OCI-M2 (cell line): ENCODE measurements around the gene DNAH11.
"Not testable (repeated sequence)": the region's sequence is repeated elsewhere in the genome, so short reads cannot be mapped to it uniquely, and the experiment has no call there.

Experiments
- DNase-seq: peaks from one replicate; lab custom pipeline; 2025; ENCODE audit not compliant: unreplicated experiment; lab: John Stamatoyannopoulos, UW

The DNAH11 gene

GRCh38 chr7:21704359-21704758, 161.5 kb downstream of the DNAH11 start:
- DNase-seq = no peak

- DNase-seq = no peak
These were observed 163.3 kb downstream of the DNAH11 start for GRCh38 chr7:21706131-21706530.

GRCh38 chr7:21707566-21707965, 164.7 kb downstream of the DNAH11 start:
- DNase-seq = no peak

- DNase-seq = no peak
These were observed 165.3 kb downstream of the DNAH11 start for GRCh38 chr7:21708096-21708495.

- no peak for DNase-seq
These were observed 174.5 kb downstream of the DNAH11 start for GRCh38 chr7:21717323-21717722.

- no peak for DNase-seq
These were observed 175.6 kb downstream of the DNAH11 start for GRCh38 chr7:21718391-21718790.

- DNase-seq = no peak
These were observed 177.0 kb downstream of the DNAH11 start for GRCh38 chr7:21719846-21720245.

- no peak for DNase-seq
These were observed 179.5 kb downstream of the DNAH11 start for GRCh38 chr7:21722371-21722770.

- DNase-seq = no peak
These were observed 181.7 kb downstream of the DNAH11 start for GRCh38 chr7:21724562-21724961.

- no peak for DNase-seq
These were observed 187.6 kb downstream of the DNAH11 start for GRCh38 chr7:21730399-21730798.

GRCh38 chr7:21731977-21732376, 189.1 kb downstream of the DNAH11 start:
- DNase-seq = no peak

GRCh38 chr7:21732956-21733355, 190.1 kb downstream of the DNAH11 start:
- not testable (repeated sequence) for DNase-seq

- no peak for DNase-seq
These were observed 191.0 kb downstream of the DNAH11 start for GRCh38 chr7:21733837-21734236.

GRCh38 chr7:21743493-21743892, 200.7 kb downstream of the DNAH11 start:
- no peak for DNase-seq

- no peak for DNase-seq
These were observed 204.1 kb downstream of the DNAH11 start for GRCh38 chr7:21746949-21747348.

GRCh38 chr7:21747806-21748205, 205.0 kb downstream of the DNAH11 start:
- DNase-seq = no peak

GRCh38 chr7:21749378-21749777, 206.5 kb downstream of the DNAH11 start:
- DNase-seq = no peak

GRCh38 chr7:21753071-21753470, 210.2 kb downstream of the DNAH11 start:
- no peak for DNase-seq

GRCh38 chr7:21754963-21755362, 212.1 kb downstream of the DNAH11 start:
- DNase-seq = no peak

GRCh38 chr7:21757537-21758282, 214.9 kb downstream of the DNAH11 start:
- no peak for DNase-seq

- DNase-seq = no peak
These were observed 215.4 kb downstream of the DNAH11 start for GRCh38 chr7:21758286-21758685.

GRCh38 chr7:21762469-21762868, 219.6 kb downstream of the DNAH11 start:
- no peak for DNase-seq

GRCh38 chr7:21763818-21764217, 221.0 kb downstream of the DNAH11 start:
- no peak for DNase-seq
